H1 (cell line): ENCODE measurements around the gene KCNA4. TPM values are rescaled to one million over a fixed set of nuclear protein-coding genes. Genes with fewer than 3 reads are reported as not detected.

Source experiments
- EZH2 ChIP-seq: fragments of 200-600 bp; sonication (generic); IDR thresholded peaks from 2 replicates; pipeline ENCODE4 v1.7.1; 2012; ENCODE audit warnings: low read depth, mild to moderate bottlenecking, moderate library complexity, low read length, inconsistent platforms; ENCODE audit not compliant: severe bottlenecking
- RXRA ChIP-seq: IDR thresholded peaks from 2 replicates; pipeline ENCODE4 v1.6.1; 2011; ENCODE audit warnings: low read depth, mild to moderate bottlenecking, low read length, moderate library complexity; ENCODE audit not compliant: insufficient read depth
- SP1 ChIP-seq: IDR thresholded peaks from 2 replicates; pipeline ENCODE4 v1.6.1; 2011; ENCODE audit warnings: low read depth, low read length
- SP2 ChIP-seq: IDR thresholded peaks from 2 replicates; pipeline ENCODE4 v1.6.1; 2012; ENCODE audit warnings: mild to moderate bottlenecking, low read length, inconsistent platforms
- SP4 ChIP-seq: IDR thresholded peaks from 2 replicates; pipeline ENCODE4 v1.6.1; 2012; ENCODE audit warnings: low read length, inconsistent platforms
- SUZ12 ChIP-seq: fragments of 200-600 bp; sonication (generic); IDR thresholded peaks from 2 replicates; pipeline ENCODE4 v1.6.1; 2012; ENCODE audit warnings: mild to moderate bottlenecking, inconsistent platforms, low read length, moderate library complexity, mixed read lengths
- TAF1 ChIP-seq: IDR thresholded peaks from 2 replicates; pipeline ENCODE4 v1.6.1; 2011; ENCODE audit warnings: mild to moderate bottlenecking, low read depth, low read length
- polyA plus RNA-seq, 7 experiments: library from polyadenylated mRNA; depleted of rRNA in 3 of 7; stranded (reverse) in 5 of 7; unstranded in 2 of 7; fragments of >200 nt in 5 of 7; fragments of 200-250 nt in 2 of 7; gene quantifications; 1 replicate in 5 of 7; 2 replicates in 1 of 7; 4 replicates in 1 of 7; pipeline versions ENCODE4 v1.2.1 to v1.2.3, GENCODE V29; 2011 to 2013; ENCODE audit warnings: missing spikeins in 2 of 7, mixed read lengths in 2 of 7
- total RNA-seq: library from RNA; stranded (reverse); fragmentation: NEBNext Ultra II Directional; extraction: Animal tissue kit (Norgen Biotek cat#: 25700); gene quantifications from 2 replicates; pipeline ENCODE4 v1.2.1, GENCODE V29; 2021
- TF ChIP-seq, protein P1 (sequence below): fragments of 300-600 bp; sonication (generic); IDR thresholded peaks from 2 replicates; pipeline ENCODE4 v1.7.1; 2012; ENCODE audit warnings: low read length, moderate library complexity, mild to moderate bottlenecking, inconsistent platforms; ENCODE audit not compliant: insufficient replicate concordance

The KCNA4 gene
- total and polyA plus RNA-seq, 2 of the 8 experiments (the other 6 are each of a cell fraction or from before 2014, with no cell fraction given): not detected

- TF ChIP-seq, protein P1, sequence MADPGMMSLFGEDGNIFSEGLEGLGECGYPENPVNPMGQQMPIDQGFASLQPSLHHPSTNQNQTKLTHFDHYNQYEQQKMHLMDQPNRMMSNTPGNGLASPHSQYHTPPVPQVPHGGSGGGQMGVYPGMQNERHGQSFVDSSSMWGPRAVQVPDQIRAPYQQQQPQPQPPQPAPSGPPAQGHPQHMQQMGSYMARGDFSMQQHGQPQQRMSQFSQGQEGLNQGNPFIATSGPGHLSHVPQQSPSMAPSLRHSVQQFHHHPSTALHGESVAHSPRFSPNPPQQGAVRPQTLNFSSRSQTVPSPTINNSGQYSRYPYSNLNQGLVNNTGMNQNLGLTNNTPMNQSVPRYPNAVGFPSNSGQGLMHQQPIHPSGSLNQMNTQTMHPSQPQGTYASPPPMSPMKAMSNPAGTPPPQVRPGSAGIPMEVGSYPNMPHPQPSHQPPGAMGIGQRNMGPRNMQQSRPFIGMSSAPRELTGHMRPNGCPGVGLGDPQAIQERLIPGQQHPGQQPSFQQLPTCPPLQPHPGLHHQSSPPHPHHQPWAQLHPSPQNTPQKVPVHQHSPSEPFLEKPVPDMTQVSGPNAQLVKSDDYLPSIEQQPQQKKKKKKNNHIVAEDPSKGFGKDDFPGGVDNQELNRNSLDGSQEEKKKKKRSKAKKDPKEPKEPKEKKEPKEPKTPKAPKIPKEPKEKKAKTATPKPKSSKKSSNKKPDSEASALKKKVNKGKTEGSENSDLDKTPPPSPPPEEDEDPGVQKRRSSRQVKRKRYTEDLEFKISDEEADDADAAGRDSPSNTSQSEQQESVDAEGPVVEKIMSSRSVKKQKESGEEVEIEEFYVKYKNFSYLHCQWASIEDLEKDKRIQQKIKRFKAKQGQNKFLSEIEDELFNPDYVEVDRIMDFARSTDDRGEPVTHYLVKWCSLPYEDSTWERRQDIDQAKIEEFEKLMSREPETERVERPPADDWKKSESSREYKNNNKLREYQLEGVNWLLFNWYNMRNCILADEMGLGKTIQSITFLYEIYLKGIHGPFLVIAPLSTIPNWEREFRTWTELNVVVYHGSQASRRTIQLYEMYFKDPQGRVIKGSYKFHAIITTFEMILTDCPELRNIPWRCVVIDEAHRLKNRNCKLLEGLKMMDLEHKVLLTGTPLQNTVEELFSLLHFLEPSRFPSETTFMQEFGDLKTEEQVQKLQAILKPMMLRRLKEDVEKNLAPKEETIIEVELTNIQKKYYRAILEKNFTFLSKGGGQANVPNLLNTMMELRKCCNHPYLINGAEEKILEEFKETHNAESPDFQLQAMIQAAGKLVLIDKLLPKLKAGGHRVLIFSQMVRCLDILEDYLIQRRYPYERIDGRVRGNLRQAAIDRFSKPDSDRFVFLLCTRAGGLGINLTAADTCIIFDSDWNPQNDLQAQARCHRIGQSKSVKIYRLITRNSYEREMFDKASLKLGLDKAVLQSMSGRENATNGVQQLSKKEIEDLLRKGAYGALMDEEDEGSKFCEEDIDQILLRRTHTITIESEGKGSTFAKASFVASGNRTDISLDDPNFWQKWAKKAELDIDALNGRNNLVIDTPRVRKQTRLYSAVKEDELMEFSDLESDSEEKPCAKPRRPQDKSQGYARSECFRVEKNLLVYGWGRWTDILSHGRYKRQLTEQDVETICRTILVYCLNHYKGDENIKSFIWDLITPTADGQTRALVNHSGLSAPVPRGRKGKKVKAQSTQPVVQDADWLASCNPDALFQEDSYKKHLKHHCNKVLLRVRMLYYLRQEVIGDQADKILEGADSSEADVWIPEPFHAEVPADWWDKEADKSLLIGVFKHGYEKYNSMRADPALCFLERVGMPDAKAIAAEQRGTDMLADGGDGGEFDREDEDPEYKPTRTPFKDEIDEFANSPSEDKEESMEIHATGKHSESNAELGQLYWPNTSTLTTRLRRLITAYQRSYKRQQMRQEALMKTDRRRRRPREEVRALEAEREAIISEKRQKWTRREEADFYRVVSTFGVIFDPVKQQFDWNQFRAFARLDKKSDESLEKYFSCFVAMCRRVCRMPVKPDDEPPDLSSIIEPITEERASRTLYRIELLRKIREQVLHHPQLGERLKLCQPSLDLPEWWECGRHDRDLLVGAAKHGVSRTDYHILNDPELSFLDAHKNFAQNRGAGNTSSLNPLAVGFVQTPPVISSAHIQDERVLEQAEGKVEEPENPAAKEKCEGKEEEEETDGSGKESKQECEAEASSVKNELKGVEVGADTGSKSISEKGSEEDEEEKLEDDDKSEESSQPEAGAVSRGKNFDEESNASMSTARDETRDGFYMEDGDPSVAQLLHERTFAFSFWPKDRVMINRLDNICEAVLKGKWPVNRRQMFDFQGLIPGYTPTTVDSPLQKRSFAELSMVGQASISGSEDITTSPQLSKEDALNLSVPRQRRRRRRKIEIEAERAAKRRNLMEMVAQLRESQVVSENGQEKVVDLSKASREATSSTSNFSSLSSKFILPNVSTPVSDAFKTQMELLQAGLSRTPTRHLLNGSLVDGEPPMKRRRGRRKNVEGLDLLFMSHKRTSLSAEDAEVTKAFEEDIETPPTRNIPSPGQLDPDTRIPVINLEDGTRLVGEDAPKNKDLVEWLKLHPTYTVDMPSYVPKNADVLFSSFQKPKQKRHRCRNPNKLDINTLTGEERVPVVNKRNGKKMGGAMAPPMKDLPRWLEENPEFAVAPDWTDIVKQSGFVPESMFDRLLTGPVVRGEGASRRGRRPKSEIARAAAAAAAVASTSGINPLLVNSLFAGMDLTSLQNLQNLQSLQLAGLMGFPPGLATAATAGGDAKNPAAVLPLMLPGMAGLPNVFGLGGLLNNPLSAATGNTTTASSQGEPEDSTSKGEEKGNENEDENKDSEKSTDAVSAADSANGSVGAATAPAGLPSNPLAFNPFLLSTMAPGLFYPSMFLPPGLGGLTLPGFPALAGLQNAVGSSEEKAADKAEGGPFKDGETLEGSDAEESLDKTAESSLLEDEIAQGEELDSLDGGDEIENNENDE: no peak
- no peak for TF ChIP-seq RXRA
- no peak for TF ChIP-seq SP4
- TF ChIP-seq SP2: no peak
- no peak for TF ChIP-seq SUZ12
- no peak for TF ChIP-seq EZH2
- no peak for TF ChIP-seq SP1
- TF ChIP-seq TAF1: no peak
Measured at GRCh38 chr11:30059172-30059815, 42.5 kb upstream of the KCNA4 start (continued).
